ENCODE results near the gene PPM1G. TPM values are rescaled to one million over a fixed set of nuclear protein-coding genes. Genes with fewer than 3 reads are reported as not detected.

Gene PPM1G
- total and polyA plus RNA-seq, 2 experiments from 2014 or later: 72.4 to 81.5 TPM

DNA sequence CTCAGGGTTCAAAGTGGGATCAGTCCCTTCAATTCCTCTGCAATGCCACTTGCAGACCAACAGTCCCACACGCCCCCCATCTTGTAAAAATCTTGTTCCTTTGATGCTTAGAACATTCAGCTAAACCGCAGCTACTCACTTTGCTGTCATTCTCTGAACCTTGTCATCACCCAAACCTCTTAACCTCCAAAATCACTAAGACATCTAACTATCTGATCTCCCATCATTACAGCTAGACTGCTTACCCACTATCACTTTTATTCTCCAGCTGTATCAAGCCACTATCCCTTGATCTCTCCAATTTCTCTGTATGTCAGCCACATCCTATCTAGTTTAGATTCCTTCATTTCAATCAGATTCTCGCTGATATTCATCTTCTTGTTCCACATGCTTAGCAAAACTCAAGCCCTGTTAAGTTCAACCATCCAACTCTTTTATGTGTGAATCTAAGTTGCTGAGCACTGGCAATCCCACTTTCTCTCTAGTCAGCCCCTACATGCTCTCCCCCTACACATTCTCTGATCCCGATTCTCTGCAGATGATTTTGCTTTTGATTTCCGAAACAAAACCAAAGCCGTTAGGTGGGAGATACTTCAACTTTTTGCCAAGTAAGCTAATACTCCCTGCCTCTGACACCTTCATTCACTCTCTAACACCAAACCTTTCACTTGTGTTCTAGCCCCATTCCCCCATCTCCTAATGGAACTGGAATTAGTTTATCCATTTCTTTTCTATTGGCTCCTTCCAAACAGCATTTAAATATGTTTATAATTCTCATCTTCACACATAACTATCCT is 57.4 kb downstream of the PPM1G start:
- no peaks in the 10 kb centered on the region for H3K27me3 ChIP-seq (replicated peaks; ENCODE audit: insufficient read depth)
- H3K4me2 ChIP-seq (ENCODE audit: unreplicated experiment): no peak overlapping the region
- 87 to 91% methylated on average over 6 of the region's 6 CpGs for WGBS, 2 experiments (ENCODE audit: low coverage in 1 of 2, low lambda C conversion rate in 2 of 2, missing lambda C conversion rate in 2 of 2)
- peaks cover 94% of the 10 kb centered on the region for H3K79me2 ChIP-seq (ENCODE audit: insufficient read depth)
- H3K4me1 ChIP-seq (ENCODE audit: insufficient read depth): peaks cover 19% of the 10 kb centered on the region
- in situ Hi-C loops (cut with MboI): no loop called here
- H3K4me3 ChIP-seq: no peak overlapping the region
- H3K36me3 ChIP-seq (ENCODE audit: low read depth): no peaks in the 10 kb centered on the region
- no peak overlapping the region for H2AFZ ChIP-seq
- H3K9ac ChIP-seq: no peak overlapping the region
- no peaks in the 10 kb centered on the region for H3K9me2 ChIP-seq (ENCODE audit: insufficient read depth)
- no peaks in the 10 kb centered on the region for H4K20me1 ChIP-seq (ENCODE audit: insufficient read depth)
- no peak for DNase-seq
- H3K27ac ChIP-seq: no peak overlapping the region
- TF ChIP-seq EZH2phosphoT487 (IDR thresholded peaks at IDR 0.05; ENCODE audit: insufficient read depth, low read depth) (no peak), EZH2 (IDR thresholded peaks at IDR 0.05; ENCODE audit: insufficient read depth, poor library complexity, severe bottlenecking) (no peak)
- no peaks in the 10 kb centered on the region for H3K9me3 ChIP-seq (ENCODE audit: low read depth)
- no peaks in the 10 kb centered on the region for H3F3A ChIP-seq (ENCODE audit: insufficient read depth)

DNA sequence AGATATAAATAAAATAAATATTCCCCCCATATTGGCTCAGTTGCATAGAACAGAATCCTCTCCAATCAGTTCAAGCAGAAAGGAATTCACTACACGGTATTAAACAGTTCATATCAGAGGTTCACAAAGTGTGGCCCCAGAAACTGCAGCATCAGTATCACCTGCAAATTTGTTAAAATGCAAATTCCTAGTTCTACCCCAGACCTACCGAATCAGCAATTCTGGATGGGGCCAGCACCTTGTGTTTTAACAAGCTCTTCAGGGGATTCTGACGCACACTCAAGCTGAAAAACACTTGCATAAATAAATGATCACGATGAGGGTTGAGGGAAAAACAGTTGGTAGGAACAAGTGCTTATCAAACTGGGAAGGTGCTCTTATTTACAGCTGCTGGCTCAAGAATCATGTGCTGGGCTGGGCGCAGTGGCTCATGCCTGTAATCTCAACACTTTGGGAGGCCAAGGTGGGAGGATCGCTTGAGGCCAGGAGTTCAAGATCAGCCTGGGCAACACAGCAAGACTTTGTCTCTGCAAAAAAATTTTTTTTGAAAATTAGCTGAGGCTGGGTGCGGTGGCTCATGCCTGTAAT is 59.2 kb downstream of the PPM1G start:
- Histone ChIP-seq H3K36me3 (ENCODE audit: low read depth) (no peaks in the 10 kb centered on the region), H3F3A (ENCODE audit: insufficient read depth) (no peaks in the 10 kb centered on the region), H3K27ac (no peak overlapping the region), H3K9me2 (ENCODE audit: insufficient read depth) (no peaks in the 10 kb centered on the region), H3K4me1 (ENCODE audit: insufficient read depth) (peaks cover 13% of the 10 kb centered on the region), H2AFZ (no peak overlapping the region), H3K9ac (no peak overlapping the region), H3K4me3 (no peak overlapping the region), H3K4me2 (ENCODE audit: unreplicated experiment) (no peak overlapping the region), H3K79me2 (ENCODE audit: insufficient read depth) (peaks cover 100% of the 10 kb centered on the region), H3K27me3 (replicated peaks; ENCODE audit: insufficient read depth) (no peaks in the 10 kb centered on the region), H4K20me1 (ENCODE audit: insufficient read depth) (no peaks in the 10 kb centered on the region), H3K9me3 (ENCODE audit: low read depth) (no peaks in the 10 kb centered on the region)
- no peak for TF ChIP-seq EZH2 (IDR thresholded peaks at IDR 0.05; ENCODE audit: insufficient read depth, poor library complexity, severe bottlenecking)
- no peak for TF ChIP-seq EZH2phosphoT487 (IDR thresholded peaks at IDR 0.05; ENCODE audit: insufficient read depth, low read depth)
- 84 to 88% methylated on average over 7 of the region's 7 CpGs for WGBS, 2 experiments (ENCODE audit: low coverage in 1 of 2, low lambda C conversion rate in 2 of 2, missing lambda C conversion rate in 2 of 2)
- DNase-seq: no peak
- in situ Hi-C loops (cut with MboI): no loop called here

DNA sequence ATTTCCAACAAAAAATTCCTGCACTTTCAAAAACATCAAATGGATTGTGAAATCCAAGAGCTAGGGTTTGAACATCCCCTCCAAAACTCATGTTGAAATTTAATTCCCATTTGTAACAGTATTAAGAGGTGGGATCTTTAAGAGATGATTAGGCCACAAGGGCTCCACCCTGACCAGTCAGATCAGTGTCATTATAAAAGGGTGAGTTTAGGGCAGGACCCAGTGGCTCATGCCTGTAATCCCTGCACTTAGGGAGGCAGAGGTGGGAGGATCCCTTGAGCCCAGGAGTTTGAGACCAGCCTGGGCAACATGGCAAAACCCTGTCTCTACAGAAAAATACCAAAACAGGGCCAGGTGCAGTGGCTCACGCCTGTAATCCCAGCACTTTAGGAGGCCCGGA is 61.8 kb downstream of the PPM1G start:
- Histone ChIP-seq H3K36me3 (ENCODE audit: low read depth) (no peaks in the 10 kb centered on the region), H3K9me2 (ENCODE audit: insufficient read depth) (no peaks in the 10 kb centered on the region), H3K79me2 (ENCODE audit: insufficient read depth) (peaks cover 100% of the 10 kb centered on the region), H3K9me3 (ENCODE audit: low read depth) (no peaks in the 10 kb centered on the region), H3K27me3 (replicated peaks; ENCODE audit: insufficient read depth) (no peaks in the 10 kb centered on the region), H3K4me1 (ENCODE audit: insufficient read depth) (no peaks in the 10 kb centered on the region; the same call in none of the 2 replicates), H3F3A (ENCODE audit: insufficient read depth) (no peaks in the 10 kb centered on the region), H3K4me3 (no peak overlapping the region), H3K9ac (no peak overlapping the region), H3K27ac (peak overlapping the region; percentile 26; the same call in 1 of the 2 replicates), H3K4me2 (ENCODE audit: unreplicated experiment) (no peak overlapping the region), H4K20me1 (ENCODE audit: insufficient read depth) (no peaks in the 10 kb centered on the region), H2AFZ (no peak overlapping the region)
- DNase-seq: peak; percentile 38
- WGBS, 2 experiments (ENCODE audit: low coverage in 1 of 2, low lambda C conversion rate in 2 of 2, missing lambda C conversion rate in 2 of 2): 96 to 100% methylated on average over 2 of the region's 2 CpGs
- in situ Hi-C loops (cut with MboI): no loop called here
- TF ChIP-seq EZH2phosphoT487 (IDR thresholded peaks at IDR 0.05; ENCODE audit: insufficient read depth, low read depth) (no peak), EZH2 (IDR thresholded peaks at IDR 0.05; ENCODE audit: insufficient read depth, poor library complexity, severe bottlenecking) (no peak)

DNA sequence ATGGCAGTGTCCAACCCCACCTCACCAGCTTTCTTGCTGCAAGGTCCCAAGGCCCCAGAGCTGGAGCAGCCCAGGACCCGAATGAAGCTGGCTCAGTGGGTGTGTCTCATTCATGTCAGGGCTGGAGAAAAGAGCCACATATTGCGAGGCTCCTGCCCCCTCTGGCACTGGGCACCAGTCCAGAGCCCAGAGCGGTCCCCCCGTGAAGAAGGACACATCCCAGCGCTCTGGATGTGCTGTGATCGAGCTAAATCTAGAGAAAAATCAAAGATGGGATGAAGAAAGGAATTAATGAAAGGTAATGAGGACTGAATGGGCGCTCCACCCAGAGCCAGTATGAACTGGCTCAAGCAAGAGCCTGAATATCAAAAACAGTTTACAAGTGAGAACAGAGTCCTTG is 73.2 kb downstream of the PPM1G start:
- no peak overlapping the region for H2AFZ ChIP-seq
- no peaks in the 10 kb centered on the region for H3K4me1 ChIP-seq (ENCODE audit: insufficient read depth)
- TF ChIP-seq EZH2 (IDR thresholded peaks at IDR 0.05; ENCODE audit: insufficient read depth, poor library complexity, severe bottlenecking) (no peak), EZH2phosphoT487 (IDR thresholded peaks at IDR 0.05; ENCODE audit: insufficient read depth, low read depth) (no peak)
- H3K9me3 ChIP-seq (ENCODE audit: low read depth): no peaks in the 10 kb centered on the region
- H3K4me2 ChIP-seq (ENCODE audit: unreplicated experiment): no peak overlapping the region
- H3K9ac ChIP-seq: no peak overlapping the region
- no peak overlapping the region for H3K27ac ChIP-seq
- H3K79me2 ChIP-seq (ENCODE audit: insufficient read depth): no peaks in the 10 kb centered on the region
- H3F3A ChIP-seq (ENCODE audit: insufficient read depth): no peaks in the 10 kb centered on the region
- 85 to 91% methylated on average over 7 of the region's 7 CpGs for WGBS, 2 experiments (ENCODE audit: low coverage in 1 of 2, low lambda C conversion rate in 2 of 2, missing lambda C conversion rate in 2 of 2)
- peaks cover 38% of the 10 kb centered on the region for H3K36me3 ChIP-seq (ENCODE audit: low read depth)
- H3K9me2 ChIP-seq (ENCODE audit: insufficient read depth): no peaks in the 10 kb centered on the region
- no peaks in the 10 kb centered on the region for H4K20me1 ChIP-seq (ENCODE audit: insufficient read depth)
- in situ Hi-C loops (cut with MboI): no loop called here
- H3K4me3 ChIP-seq: no peak overlapping the region
- no peak for DNase-seq
- H3K27me3 ChIP-seq (replicated peaks; ENCODE audit: insufficient read depth): no peaks in the 10 kb centered on the region
